ENCODE measurements around the gene TSPAN18.

Gene TSPAN18

GRCh38 chr11:44741976-44742375 is 15.2 kb downstream of the TSPAN18 start:
- DNase-seq, result no peak

GRCh38 chr11:44742508-44743246 is 15.9 kb downstream of the TSPAN18 start:
- DNase-seq, result no peak

DNA sequence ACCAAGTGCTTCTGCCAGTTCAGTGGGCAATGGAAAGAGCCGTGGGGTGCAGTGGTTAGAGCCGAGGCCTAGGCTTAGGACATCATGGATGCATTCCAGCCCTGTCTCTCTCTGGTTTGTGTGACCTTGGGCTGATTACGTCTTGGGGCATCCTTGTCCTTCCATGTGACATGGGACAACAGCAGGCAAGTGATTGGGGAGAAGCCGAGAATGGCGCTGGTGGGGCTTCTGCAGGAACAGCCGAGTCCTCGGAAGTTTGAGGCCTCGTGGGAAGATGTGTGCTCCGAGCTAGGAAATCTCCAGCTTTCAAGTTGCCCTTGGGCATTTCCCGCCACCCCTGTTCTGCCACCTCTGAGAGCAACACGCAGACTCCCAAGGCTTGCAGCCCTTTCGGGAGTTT is 16.6 kb downstream of the TSPAN18 start:
- DNase-seq, result no peak

GRCh38 chr11:44743959-44744557 is 17.3 kb downstream of the TSPAN18 start:
- DNase-seq, result no peak

DNA sequence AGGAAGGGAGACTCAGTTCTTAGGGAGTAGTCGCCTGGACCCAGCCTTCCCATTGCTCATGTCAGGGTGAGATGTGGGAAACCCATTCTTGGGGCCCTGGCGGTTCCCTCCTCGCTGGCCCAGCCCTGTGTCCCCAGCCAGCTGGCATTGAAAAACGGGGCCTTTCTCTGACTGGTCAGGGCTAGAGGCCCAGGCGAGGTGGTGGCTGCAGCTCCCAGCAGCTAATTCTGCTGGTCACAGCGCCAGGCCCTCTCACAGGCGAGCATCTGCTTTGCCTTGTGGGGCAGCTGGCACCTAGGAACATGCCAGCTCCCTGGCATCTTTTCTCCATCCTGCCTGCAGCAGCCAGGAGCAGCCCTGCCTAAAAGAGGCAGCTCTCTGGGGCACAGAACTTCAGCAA is 20.1 kb downstream of the TSPAN18 start:
- no peak for DNase-seq

DNA sequence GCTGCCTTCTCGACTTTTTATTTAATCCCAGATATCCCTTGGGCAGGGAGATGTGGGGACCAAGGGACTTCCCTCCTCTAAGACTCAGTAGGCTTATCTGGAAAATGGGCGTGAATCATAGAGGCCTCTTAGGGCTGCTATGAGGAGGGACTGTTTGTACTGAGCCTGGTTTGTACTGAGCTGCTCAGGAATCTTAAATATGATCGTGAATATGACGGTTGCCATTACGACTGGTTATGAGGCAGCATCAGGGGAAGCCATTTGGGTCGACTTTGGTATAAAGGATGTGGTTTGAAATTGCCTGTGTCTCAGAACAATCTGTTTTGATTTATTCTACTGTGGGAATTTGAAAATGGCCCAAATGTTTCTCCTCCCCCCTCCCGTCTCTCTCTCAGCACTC is 20.6 kb downstream of the TSPAN18 start:
- no peak for DNase-seq

GRCh38 chr11:44747836-44748235 is 21.1 kb downstream of the TSPAN18 start:
- DNase-seq, result no peak

- no peak for DNase-seq
Measured at GRCh38 chr11:44748606-44749005, 21.8 kb downstream of the TSPAN18 start.

- no peak for DNase-seq
Measured at GRCh38 chr11:44749189-44749588, 22.4 kb downstream of the TSPAN18 start.

DNA sequence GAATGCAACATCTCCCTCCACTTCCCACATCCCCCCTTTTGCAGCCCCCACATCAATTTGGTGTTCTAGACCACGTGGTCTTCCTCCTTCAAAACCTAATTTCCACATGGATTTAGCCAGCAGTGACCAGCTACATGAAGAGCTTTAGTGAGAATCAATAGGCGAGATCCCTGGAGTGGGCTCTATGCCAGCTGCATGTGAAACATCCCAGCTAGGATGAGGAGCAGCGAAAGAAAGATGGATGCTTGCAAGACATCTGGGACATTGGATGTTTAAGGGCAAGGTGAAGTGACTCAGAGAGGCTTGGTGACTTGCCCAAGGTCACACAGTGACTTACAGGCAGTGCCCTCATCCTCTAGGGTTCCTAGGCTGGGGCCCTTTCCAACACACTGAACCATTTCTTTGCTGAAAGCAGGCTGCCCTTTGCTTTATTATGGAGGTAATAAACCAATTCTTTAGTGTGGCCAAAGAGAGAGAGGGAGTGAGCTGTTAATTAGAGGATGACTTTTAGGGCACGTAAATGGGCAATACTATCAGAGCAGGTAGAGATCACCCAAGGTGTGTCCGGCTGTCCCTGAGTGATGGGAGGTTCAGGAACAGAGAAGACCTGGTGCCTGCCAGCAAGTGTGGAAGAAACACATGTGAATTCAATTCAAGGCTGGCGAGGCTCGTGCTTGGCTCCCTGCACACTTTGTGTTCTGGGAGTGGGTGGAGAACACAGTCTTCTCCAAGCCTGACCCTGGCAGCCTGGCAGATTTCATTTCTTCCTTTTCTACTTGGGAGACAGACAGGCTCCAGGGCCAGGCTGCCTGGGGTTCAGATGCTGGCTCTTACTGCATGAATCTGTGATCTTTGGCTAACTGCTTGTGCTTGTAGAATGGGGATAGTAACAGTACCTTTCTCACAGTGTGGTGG is 24.0 kb downstream of the TSPAN18 start:
- no peak for DNase-seq

DNA sequence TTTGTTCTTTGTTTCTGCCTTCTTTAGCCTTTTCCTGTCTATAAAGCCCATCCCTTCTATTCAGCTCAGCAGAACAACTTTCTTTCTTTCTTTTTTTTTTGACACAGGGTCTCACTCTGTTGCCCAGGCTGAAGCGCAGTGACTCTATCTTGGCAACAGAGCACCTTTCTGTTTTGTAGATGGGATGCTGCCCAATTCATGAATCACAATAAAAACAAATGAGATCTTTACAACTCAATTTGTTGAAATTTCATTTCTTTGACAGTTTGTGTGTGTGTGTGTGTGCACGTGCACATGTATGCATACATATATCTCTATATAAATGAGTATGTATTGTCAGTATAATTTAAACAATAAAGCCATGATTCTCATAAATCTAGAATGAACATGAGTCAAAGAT is 25.5 kb downstream of the TSPAN18 start:
- no peak for DNase-seq

DNA sequence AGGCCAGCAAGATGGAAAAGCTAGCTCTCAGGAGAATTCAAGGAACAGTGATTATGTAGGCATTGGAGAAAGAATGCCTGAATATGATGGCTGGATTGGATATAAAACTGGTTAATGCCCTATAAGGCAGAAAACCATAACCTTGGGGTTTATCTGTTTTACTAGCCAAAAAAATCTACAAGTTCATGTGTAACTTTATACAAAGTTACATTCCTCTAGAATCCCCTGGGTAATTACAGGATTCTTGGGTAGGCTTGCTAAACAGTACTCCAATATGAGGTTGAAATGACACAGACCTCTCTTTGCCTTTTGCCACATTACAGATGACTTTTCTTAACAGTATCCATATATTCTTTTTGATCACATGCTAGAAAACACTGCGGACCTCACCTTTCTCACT is 26.0 kb downstream of the TSPAN18 start:
- DNase-seq, result no peak

DNA sequence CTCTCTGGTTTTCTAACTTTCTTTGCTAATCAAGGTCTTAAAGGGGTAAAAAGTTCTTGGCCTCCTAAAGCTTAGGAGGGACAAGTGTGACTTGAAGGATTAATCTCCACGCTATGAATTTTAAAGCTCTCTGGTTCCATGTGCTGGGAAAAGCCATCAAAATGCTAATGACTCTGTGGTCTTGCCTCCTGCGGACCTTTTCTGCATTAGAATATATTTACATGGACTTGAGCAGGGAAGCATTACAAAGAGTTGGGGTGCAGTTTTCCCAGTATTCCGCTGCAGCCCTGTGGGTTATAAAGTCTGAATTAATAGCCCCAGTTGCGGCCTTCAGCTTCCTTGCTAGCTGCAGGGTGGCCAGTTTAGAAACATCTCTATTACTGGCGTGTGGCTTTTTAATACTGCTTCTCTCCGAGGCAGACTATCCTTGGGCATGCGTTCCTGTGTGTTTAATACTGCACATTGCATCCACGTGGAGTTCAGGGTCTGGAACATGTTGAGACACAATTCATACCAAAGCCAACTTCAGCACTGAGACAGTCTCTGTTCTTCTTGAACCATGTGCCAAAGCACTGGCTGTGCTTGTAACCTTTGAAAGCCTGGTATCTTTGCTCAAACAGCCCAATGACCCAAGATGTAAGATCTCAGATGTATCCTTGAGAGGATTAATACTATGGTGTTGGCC is 27.3 kb downstream of the TSPAN18 start:
- no peak for DNase-seq

- peak; percentile 61 for DNase-seq
Measured at GRCh38 chr11:44754876-44755555, 28.3 kb downstream of the TSPAN18 start.

GRCh38 chr11:44755556-44756523 is 29.1 kb downstream of the TSPAN18 start:
- peak; percentile 15 for DNase-seq

DNA sequence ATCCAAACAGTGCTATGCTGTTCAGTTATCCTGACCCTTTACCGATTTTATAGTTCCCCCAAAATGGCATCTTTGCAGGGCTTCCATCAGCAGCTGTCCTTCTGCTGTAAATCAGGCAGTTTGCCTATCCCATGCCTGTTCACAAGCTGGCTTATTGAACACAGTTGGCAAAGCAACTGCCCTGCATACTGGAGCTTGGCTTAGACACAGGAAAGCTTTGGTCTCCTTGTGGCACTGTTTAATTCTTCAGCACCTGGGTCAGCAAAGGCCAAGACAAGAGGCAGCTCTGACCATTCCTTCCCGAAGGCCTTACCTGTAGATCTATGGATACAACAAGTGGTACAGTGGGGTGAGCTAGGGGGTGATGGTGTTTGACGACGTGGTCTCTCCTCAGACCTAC is 32.2 kb downstream of the TSPAN18 start:
- DNase-seq, result no peak

- no peak for DNase-seq
Measured at GRCh38 chr11:44759743-44760476, 33.1 kb downstream of the TSPAN18 start.

- no peak for DNase-seq
Measured at GRCh38 chr11:44760477-44760872, 33.7 kb downstream of the TSPAN18 start.

DNA sequence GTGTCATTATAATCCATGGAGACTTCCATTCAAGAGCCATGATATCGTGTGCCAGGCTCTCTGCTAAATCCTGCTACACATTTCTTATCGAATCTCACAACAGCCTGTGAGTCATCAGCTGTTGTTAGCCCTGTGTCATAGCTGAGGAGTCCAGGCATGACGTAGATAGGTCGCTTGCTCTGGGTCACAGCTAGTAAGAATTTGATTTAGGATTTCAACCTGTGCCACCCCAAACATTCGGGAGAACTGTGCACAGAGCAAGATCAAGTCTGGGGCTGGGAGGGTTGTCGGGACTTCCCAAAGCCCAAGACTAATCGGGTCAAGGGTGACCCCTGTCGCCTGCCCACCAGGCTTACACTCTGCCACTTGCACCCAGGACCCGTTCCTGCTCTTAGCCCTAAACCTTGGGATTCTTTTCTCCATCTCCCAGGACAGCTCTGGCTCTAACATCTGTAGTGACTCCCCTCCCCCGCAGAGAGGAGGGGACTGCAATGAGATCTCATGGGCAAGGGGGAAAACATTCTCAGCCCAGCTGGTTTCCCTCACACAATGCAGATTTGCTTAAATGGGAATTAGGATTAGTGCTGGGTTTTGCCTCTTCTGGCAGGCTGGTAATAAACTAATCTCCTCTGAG is 34.3 kb downstream of the TSPAN18 start:
- DNase-seq, result no peak

DNA sequence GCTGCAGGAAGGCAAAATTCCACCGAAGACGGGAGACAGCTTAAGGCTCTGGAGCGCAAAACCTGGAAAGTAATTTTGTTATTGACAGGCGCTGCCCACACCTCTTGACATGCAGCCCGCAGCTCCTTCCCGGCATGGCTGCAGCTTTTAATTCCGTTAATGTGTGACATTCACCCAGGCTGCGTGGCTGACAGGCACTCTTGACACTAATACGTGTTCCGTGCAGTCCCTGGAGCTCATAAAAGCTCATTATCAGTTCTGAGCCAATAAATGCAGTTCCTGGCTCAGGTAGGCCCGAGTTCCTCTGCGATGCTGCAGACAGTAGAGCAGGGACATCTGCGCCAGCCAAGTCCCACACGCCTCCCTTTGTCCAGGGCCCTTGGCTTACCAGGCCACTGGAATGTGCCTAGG is 34.8 kb downstream of the TSPAN18 start:
- no peak for DNase-seq

Data from NCI-H1092 treated with DMSO at 0.1 percent for 48 hours (cell line).